Fibroblast of skin of left biceps (primary cell): Measurements from ENCODE around the gene HMHB1.

ENCODE experiments used
- DNase-seq, 2 experiments: peaks; one replicate each; pipeline ENCODE4 v3.0.0-alpha.2; 2013; ENCODE audit warnings: low read depth in 2 of 2

HMHB1 gene

GRCh38 chr5:143812085-143812705, at the start of gene HMHB1:
TSS of gene HMHB1 (plus strand) at chr5:143812161.
- no peak for DNase-seq

- no peak for DNase-seq
These were observed 49.2 kb upstream of the HMHB1 start for GRCh38 chr5:143762636-143763220.

GRCh38 chr5:143767162-143767561, 44.8 kb upstream of the HMHB1 start:
- DNase-seq, result no peak

GRCh38 chr5:143769026-143769786, 42.8 kb upstream of the HMHB1 start:
- DNase-seq, result no peak

GRCh38 chr5:143770450-143770849, 41.5 kb upstream of the HMHB1 start:
- DNase-seq, result no peak

GRCh38 chr5:143771189-143771588, 40.8 kb upstream of the HMHB1 start:
- no peak for DNase-seq

- no peak for DNase-seq
These were observed 40.4 kb upstream of the HMHB1 start for GRCh38 chr5:143771602-143772001.

GRCh38 chr5:143772621-143773020, 39.3 kb upstream of the HMHB1 start:
- no peak for DNase-seq

- DNase-seq, result no peak
These were observed 36.7 kb upstream of the HMHB1 start for GRCh38 chr5:143775258-143775657.

GRCh38 chr5:143776951-143777350, 35.0 kb upstream of the HMHB1 start:
- DNase-seq, result no peak

GRCh38 chr5:143779506-143779905, 32.5 kb upstream of the HMHB1 start:
- DNase-seq, result no peak

- no peak for DNase-seq
These were observed 29.9 kb upstream of the HMHB1 start for GRCh38 chr5:143781993-143782520.

GRCh38 chr5:143782588-143783386, 29.2 kb upstream of the HMHB1 start:
- DNase-seq, result no peak

GRCh38 chr5:143788401-143788800, 23.6 kb upstream of the HMHB1 start:
- DNase-seq, result no peak

- no peak for DNase-seq
These were observed 21.4 kb upstream of the HMHB1 start for GRCh38 chr5:143790457-143791112.

GRCh38 chr5:143791848-143792731, 19.9 kb upstream of the HMHB1 start:
- peak in 1 of 2 experiments; percentile 27 for DNase-seq

- no peak for DNase-seq
These were observed 18.7 kb upstream of the HMHB1 start for GRCh38 chr5:143793249-143793648.

GRCh38 chr5:143796125-143796524, 15.8 kb upstream of the HMHB1 start:
- DNase-seq, result no peak

- DNase-seq, result no peak
These were observed 15.2 kb upstream of the HMHB1 start for GRCh38 chr5:143796753-143797152.

GRCh38 chr5:143800715-143801114, 11.2 kb upstream of the HMHB1 start:
- DNase-seq, result no peak
